ENCODE measurements around the gene KERA. TPM values are rescaled to one million over a fixed set of nuclear protein-coding genes. Genes with fewer than 3 reads are reported as not detected.

Gene KERA
- total and polyA plus RNA-seq, 9 of the 15 experiments (the other 6 are each of a cell fraction or from before 2014, with no cell fraction given): not detected

GRCh38 chr12:91052026-91052425, 5.8 kb downstream of the KERA start (continued):
- TF ChIP-seq ELK3 (CRISPR knock-in tag; IDR thresholded peaks at IDR 0.05) (no peak), ZNF133 (CRISPR knock-in tag; IDR thresholded peaks at IDR 0.05) (no peak), SNAPC5 (CRISPR knock-in tag; IDR thresholded peaks at IDR 0.05) (no peak), TAF15 (IDR thresholded peaks at IDR 0.05; ENCODE audit: low read depth, low read length) (no peak), PPARD (CRISPR knock-in tag; IDR thresholded peaks at IDR 0.05) (no peak), RB1 (IDR thresholded peaks at IDR 0.05; ENCODE audit: low read depth) (no peak), ZNF174 (CRISPR knock-in tag; IDR thresholded peaks at IDR 0.05) (no peak)

- Histone ChIP-seq H3K4me2 (ENCODE audit: insufficient read depth, low read length) (no peak overlapping the region), H3K79me2 (ENCODE audit: control insufficient read depth, insufficient read depth, low read length) (no peaks in the 10 kb centered on the region), H3K9me1 (ENCODE audit: control insufficient read depth, insufficient read depth, low read length) (no peaks in the 10 kb centered on the region), H2AFZ (ENCODE audit: low read depth, low read length) (no peak overlapping the region), H3K4me1 (replicated peaks in 1 of 2; ENCODE audit: control insufficient read depth in 2 of 2, insufficient read depth in 2 of 2, low read length in 2 of 2) (no peaks in the 10 kb centered on the region), H3K27me3 (ENCODE audit: control insufficient read depth in 2 of 2, insufficient read depth in 2 of 2, low read length in 2 of 2) (no peaks in the 10 kb centered on the region), H3K27ac (ENCODE audit: extremely low read depth, low read depth, low read length) (no peak overlapping the region), H3K9ac (ENCODE audit: insufficient read depth in 1 of 2, low read depth in 2 of 2, low read length in 2 of 2) (no peak overlapping the region), H3K36me3 (ENCODE audit: control insufficient read depth, insufficient read depth, low read length) (no peaks in the 10 kb centered on the region), H4K20me1 (replicated peaks; ENCODE audit: control insufficient read depth, insufficient read depth, low read length) (no peaks in the 10 kb centered on the region), H3K9me3 (replicated peaks; ENCODE audit: control insufficient read depth, insufficient read depth, low read depth, low read length) (no peaks in the 10 kb centered on the region), H3K4me3 (no peak overlapping the region)
- intact Hi-C loops (cut with micrococcal nuclease): no loop called here
- no peak for FAIRE-seq
- DNase-seq (ENCODE audit: extremely low read depth in 1 of 4, low spot score in 3 of 4): no peak
- 0% methylated on average over 2 of the region's 2 CpGs for WGBS (ENCODE audit: insufficient coverage, low coverage, missing lambda C conversion rate)
- ChIA-PET CTCF (ENCODE audit: low intra/inter-chr PET ratio) (no interaction called here), POLR2A (no interaction called here)
- in situ Hi-C loops (cut with MboI): no loop called here
- ATAC-seq: no peak
- BruUV-seq (replicated peaks): no TSS peak
- TF ChIP-seq NUFIP1 (IDR thresholded peaks at IDR 0.05; ENCODE audit: partially characterized antibody) (no peak), SAP30 (IDR thresholded peaks at IDR 0.05; ENCODE audit: borderline replicate concordance, insufficient read depth, low read depth, low read length, poor library complexity, severe bottlenecking) (no peak), MAFK (IDR thresholded peaks at IDR 0.05; ENCODE audit: low read length) (no peak), ZNF695 (CRISPR knock-in tag; IDR thresholded peaks at IDR 0.05) (no peak), EZH2 (IDR thresholded peaks at IDR 0.05; ENCODE audit: borderline replicate concordance, low read depth, low read length) (no peak), ZNF277 (CRISPR knock-in tag; IDR thresholded peaks at IDR 0.05; ENCODE audit: borderline replicate concordance) (no peak), GMEB1 (CRISPR knock-in tag; IDR thresholded peaks at IDR 0.05) (no peak), MITF (IDR thresholded peaks at IDR 0.05) (no peak), MTA3 (IDR thresholded peaks at IDR 0.05; ENCODE audit: borderline replicate concordance) (no peak), NR3C1 (CRISPR knock-in tag; IDR thresholded peaks at IDR 0.05) (no peak)
These were observed 13.2 kb downstream of the KERA start for GRCh38 chr12:91044586-91044985.
